OCI-LY3 (cell line): Measurements from ENCODE around the gene PDXP.
A peak's percentile ranks its signal among the peaks of the same experiment; 100 is the strongest.

Source experiments
- H2AFZ ChIP-seq: fragments of 200-600, 300-600 bp; shearing (Covaris generic); 2 replicates; pipeline ENCODE4 v1.6.0; 2014; ENCODE audit warnings: antibody characterized with exemption, low read depth, low read length
- H3K27ac ChIP-seq: fragments of 200-600, 300-600 bp; sonication (generic); 2 replicates; pipeline ENCODE4 v1.5.1; 2014; ENCODE audit warnings: mild to moderate bottlenecking, low read length, moderate library complexity, mixed read lengths
- H3K27me3 ChIP-seq: fragments of 200-600, 300-600 bp; sonication (generic); 2 replicates; pipeline ENCODE4 v1.6.1; 2014; ENCODE audit warnings: low read depth, low read length, mixed read lengths
- H3K36me3 ChIP-seq: fragments of 200-600, 300-600 bp; sonication (generic); replicated peaks from 2 replicates; pipeline ENCODE3; 2014; ENCODE audit warnings: low read depth, low read length, mixed read lengths
- H3K4me1 ChIP-seq: fragments of 300-600, 200-600 bp; sonication (generic); 2 replicates; pipeline ENCODE4 v1.6.1; 2014; ENCODE audit warnings: low read length, mixed read lengths
- H3K4me2 ChIP-seq: fragments of 200-600, 300-600 bp; sonication (generic); 2 replicates; pipeline ENCODE4 v1.6.1; 2014; ENCODE audit warnings: low read length, mixed read lengths
- H3K4me3 ChIP-seq: fragments of 300-600, 200-600 bp; sonication (generic); 2 replicates; pipeline ENCODE4 v1.5.1; 2014; ENCODE audit warnings: antibody characterized with exemption, mild to moderate bottlenecking, low read length, moderate library complexity
- H3K79me2 ChIP-seq: fragments of 300-600, 200-600 bp; shearing (Covaris generic); 2 replicates; pipeline ENCODE4 v1.6.1; 2014; ENCODE audit warnings: mild to moderate bottlenecking, low read length, mixed read lengths
- H3K9ac ChIP-seq: fragments of 300-600, 200-600 bp; shearing (Covaris generic); 2 replicates; pipeline ENCODE4 v1.6.0; 2014; ENCODE audit warnings: mild to moderate bottlenecking, low read length, moderate library complexity
- H3K9me3 ChIP-seq: fragments of 200-600, 300-600 bp; shearing (Covaris generic); 2 replicates; pipeline ENCODE4 v1.6.1; 2014; ENCODE audit warnings: low read length, mixed read lengths; ENCODE audit not compliant: insufficient read depth
- H4K20me1 ChIP-seq: fragments of 200-600, 300-600 bp; sonication (generic); 2 replicates; pipeline ENCODE4 v1.6.1; 2016; ENCODE audit warnings: low read length, mixed read lengths; ENCODE audit not compliant: insufficient read depth
- EZH2phosphoT487 ChIP-seq: fragments of 200-600 bp; shearing (Covaris generic); IDR thresholded peaks from 2 replicates; pipeline ENCODE4 v1.6.1; 2018; ENCODE audit warnings: antibody characterized with exemption, mixed run types, low read depth
- TF ChIP-seq, protein P1 (sequence below): fragments of 200-600, 300-600 bp; sonication (generic); IDR thresholded peaks from 2 replicates; pipeline ENCODE4 v1.5.1; 2014; ENCODE audit warnings: antibody characterized with exemption, low read length, low read depth

The PDXP gene

GRCh38 chr22:37624017-37624365 lies 34.5 kb upstream of the PDXP start:
- Histone ChIP-seq H3K4me1 (peaks cover 55% of the 10 kb centered on the region), H3K4me2 (peak overlapping the region; percentile 42), H3K4me3 (no peak overlapping the region), H4K20me1 (no peaks in the 10 kb centered on the region), H3K9me3 (no peaks in the 10 kb centered on the region), H2AFZ (no peak overlapping the region), H3K9ac (peak overlapping the region; percentile 36), H3K27ac (peak overlapping the region; percentile 95), H3K36me3 (peaks cover 13% of the 10 kb centered on the region), H3K27me3 (no peaks in the 10 kb centered on the region), H3K79me2 (no peaks in the 10 kb centered on the region; the same call in 1 of the 2 replicates)
- no peak for TF ChIP-seq EZH2phosphoT487
- TF ChIP-seq, protein P1, sequence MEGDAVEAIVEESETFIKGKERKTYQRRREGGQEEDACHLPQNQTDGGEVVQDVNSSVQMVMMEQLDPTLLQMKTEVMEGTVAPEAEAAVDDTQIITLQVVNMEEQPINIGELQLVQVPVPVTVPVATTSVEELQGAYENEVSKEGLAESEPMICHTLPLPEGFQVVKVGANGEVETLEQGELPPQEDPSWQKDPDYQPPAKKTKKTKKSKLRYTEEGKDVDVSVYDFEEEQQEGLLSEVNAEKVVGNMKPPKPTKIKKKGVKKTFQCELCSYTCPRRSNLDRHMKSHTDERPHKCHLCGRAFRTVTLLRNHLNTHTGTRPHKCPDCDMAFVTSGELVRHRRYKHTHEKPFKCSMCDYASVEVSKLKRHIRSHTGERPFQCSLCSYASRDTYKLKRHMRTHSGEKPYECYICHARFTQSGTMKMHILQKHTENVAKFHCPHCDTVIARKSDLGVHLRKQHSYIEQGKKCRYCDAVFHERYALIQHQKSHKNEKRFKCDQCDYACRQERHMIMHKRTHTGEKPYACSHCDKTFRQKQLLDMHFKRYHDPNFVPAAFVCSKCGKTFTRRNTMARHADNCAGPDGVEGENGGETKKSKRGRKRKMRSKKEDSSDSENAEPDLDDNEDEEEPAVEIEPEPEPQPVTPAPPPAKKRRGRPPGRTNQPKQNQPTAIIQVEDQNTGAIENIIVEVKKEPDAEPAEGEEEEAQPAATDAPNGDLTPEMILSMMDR, result no peak

GRCh38 chr22:37624876-37625275 lies 33.6 kb upstream of the PDXP start:
- Histone ChIP-seq H4K20me1 (no peaks in the 10 kb centered on the region), H3K27ac (peak overlapping the region; percentile 95), H3K4me2 (peak overlapping the region; percentile 61), H3K36me3 (peaks cover 11% of the 10 kb centered on the region), H2AFZ (no peak overlapping the region), H3K4me1 (peaks cover 55% of the 10 kb centered on the region), H3K27me3 (no peaks in the 10 kb centered on the region), H3K79me2 (no peaks in the 10 kb centered on the region; the same call in 1 of the 2 replicates), H3K9me3 (no peaks in the 10 kb centered on the region), H3K4me3 (no peak overlapping the region), H3K9ac (peak overlapping the region; percentile 79; the same call in 1 of the 2 replicates)
- no peak for TF ChIP-seq EZH2phosphoT487
- TF ChIP-seq, protein P1, result no peak

DNA sequence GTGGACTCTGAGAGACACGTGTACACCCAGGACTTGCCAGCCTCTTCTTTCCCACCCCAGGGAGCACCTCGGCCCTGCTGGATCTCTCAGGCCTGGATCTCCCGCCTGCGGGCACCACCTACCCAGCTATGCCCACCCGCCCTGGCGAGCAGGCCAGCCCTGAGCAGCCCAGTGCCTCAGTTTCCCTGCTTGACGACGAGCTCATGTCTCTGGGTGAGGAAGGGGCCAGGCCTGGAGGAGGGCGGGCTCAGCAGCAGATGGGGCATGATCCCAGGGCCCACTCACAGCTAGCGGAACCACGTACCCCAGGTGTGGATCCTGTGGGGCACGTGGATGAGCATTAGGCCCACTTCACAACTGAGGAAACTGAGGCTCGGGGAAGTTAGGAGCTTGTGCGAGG lies 32.8 kb upstream of the PDXP start:
- Histone ChIP-seq H3K27me3 (no peaks in the 10 kb centered on the region), H3K36me3 (peaks cover 3% of the 10 kb centered on the region), H3K4me2 (peak overlapping the region; percentile 61), H2AFZ (no peak overlapping the region), H3K79me2 (no peaks in the 10 kb centered on the region; the same call in 1 of the 2 replicates), H3K9me3 (no peaks in the 10 kb centered on the region), H3K4me3 (peak overlapping the region; percentile 22; the same call in 1 of the 2 replicates), H3K27ac (peak overlapping the region; percentile 95), H4K20me1 (no peaks in the 10 kb centered on the region), H3K4me1 (peaks cover 55% of the 10 kb centered on the region), H3K9ac (peak overlapping the region; percentile 79)
- TF ChIP-seq, protein P1, result no peak
- no peak for TF ChIP-seq EZH2phosphoT487

DNA sequence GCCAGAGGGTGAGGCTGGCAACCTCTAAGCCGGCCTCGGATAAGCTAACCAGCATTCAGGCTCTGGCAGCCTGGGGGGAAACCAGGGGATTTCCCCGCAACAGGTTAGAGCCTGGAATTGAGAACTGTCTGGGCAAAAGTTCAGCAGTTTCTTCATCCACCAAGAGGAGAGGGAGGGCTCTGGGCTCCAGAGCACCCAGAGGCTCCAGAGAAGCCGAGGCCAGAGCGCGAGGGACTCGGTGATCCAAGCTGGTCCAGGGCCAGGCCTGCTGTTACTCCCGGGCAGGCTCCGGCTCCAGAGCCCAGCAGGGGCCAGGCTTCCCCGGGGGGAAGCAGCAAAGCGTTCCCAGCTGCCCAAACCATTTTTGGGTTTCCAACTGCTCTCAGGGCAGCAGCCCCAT lies 32.4 kb upstream of the PDXP start:
- Histone ChIP-seq H3K27me3 (no peaks in the 10 kb centered on the region), H3K4me2 (peak overlapping the region; percentile 72), H3K4me3 (peak overlapping the region; percentile 48), H3K27ac (peak overlapping the region; percentile 95), H3K9me3 (no peaks in the 10 kb centered on the region), H2AFZ (no peak overlapping the region), H3K79me2 (no peaks in the 10 kb centered on the region; the same call in 1 of the 2 replicates), H3K9ac (peak overlapping the region; percentile 84), H3K4me1 (peaks cover 55% of the 10 kb centered on the region), H3K36me3 (peaks cover 3% of the 10 kb centered on the region), H4K20me1 (no peaks in the 10 kb centered on the region)
- TF ChIP-seq, protein P1, result no peak
- TF ChIP-seq EZH2phosphoT487, result no peak
